Lung (tissue), 12 donors: ENCODE results near the gene SAYSD1. TPM values are rescaled to one million over a fixed set of nuclear protein-coding genes. Genes with fewer than 3 reads are reported as not detected.

Source experiments
- ATAC-seq: fragments of 200-7000 bp; cut with Tn5 transposase; one replicate; pipeline ENCODE4 v1.9.1; 2020; ENCODE audit warnings: moderate number of reproducible peaks; ENCODE audit not compliant: insufficient read depth, low FRiP score
- DNase-seq, 3 donors: peaks; one replicate each; pipeline ENCODE4 v3.0.0-alpha.2; 2013 to 2017
- H3K27ac ChIP-seq, 2 donors: one replicate each; pipeline ENCODE4 v1.5.1; 2013; ENCODE audit warnings: mild to moderate bottlenecking in 2 of 2, moderate library complexity in 2 of 2, control low read depth in 1 of 2, inconsistent platforms in 1 of 2, low read depth in 1 of 2, low read length in 1 of 2
- H3K27me3 ChIP-seq, 3 donors: one replicate each; pipeline ENCODE4 v1.5.1; 2013; ENCODE audit warnings: low read length in 2 of 3; ENCODE audit not compliant: control insufficient read depth in 3 of 3, insufficient read depth in 3 of 3
- H3K36me3 ChIP-seq, 4 donors: one replicate each; pipeline ENCODE4 v1.5.1; 2013; ENCODE audit warnings: low read length in 4 of 4, mild to moderate bottlenecking in 1 of 4, moderate library complexity in 1 of 4; ENCODE audit not compliant: control insufficient read depth in 4 of 4, insufficient read depth in 4 of 4
- H3K4me1 ChIP-seq, 5 donors: one replicate each; pipeline ENCODE4 v1.5.1; 2013; ENCODE audit warnings: low read length in 5 of 5, mild to moderate bottlenecking in 2 of 5, moderate library complexity in 1 of 5; ENCODE audit not compliant: control insufficient read depth in 5 of 5, insufficient read depth in 5 of 5
- H3K4me3 ChIP-seq: one replicate; pipeline ENCODE4 v1.5.1; 2013; ENCODE audit warnings: mild to moderate bottlenecking, control low read depth, moderate library complexity
- H3K9ac ChIP-seq, 2 donors: one replicate each; pipeline ENCODE4 v1.5.1; 2013; ENCODE audit warnings: low read length in 2 of 2, control low read depth in 1 of 2; ENCODE audit not compliant: insufficient read depth in 1 of 2
- H3K9me3 ChIP-seq, 4 donors: one replicate each; pipeline ENCODE4 v1.5.1; 2013; ENCODE audit warnings: low read length in 3 of 4, mild to moderate bottlenecking in 1 of 4, moderate library complexity in 1 of 4; ENCODE audit not compliant: control insufficient read depth in 4 of 4, insufficient read depth in 3 of 4
- WGBS, 2 donors: extraction: QIAGEN DNeasy Blood & Tissue Kit; methylation state at CpG; one replicate each; pipeline ENCODE4 v1.1.7; 2013; 5-methylcytosine and 5-hydroxymethylcytosine counted together
- polyA plus RNA-seq, 2 donors: library from polyadenylated mRNA; stranded (reverse); fragments of 200-250 nt; gene quantifications; one replicate each; pipeline ENCODE4 v1.2.1, GENCODE V29; 2013
- total RNA-seq, 2 donors: library from RNA; depleted of rRNA in 1 of 2; stranded (reverse); fragments of >200 nt in 1 of 2; gene quantifications; one replicate each; pipeline ENCODE4 v1.2.1, GENCODE V29; 2014 to 2021
- TF ChIP-seq, protein P1 (sequence below): IDR thresholded peaks from 2 replicates; pipeline ENCODE4 v1.5.1; 2012; ENCODE audit warnings: mild to moderate bottlenecking; ENCODE audit errors: control extremely low read depth, extremely low read depth
- donor health status: control.
- donor health status: control.
- donor health status: Bipolar disorder and iron deficiency.
- donor health status: healthy.
- donor health status: DM: yes; HTN: yes; CAD: no.

SAYSD1 gene
- total and polyA plus RNA-seq, 4 donors: 9.8 to 17.8 (median 16.5) TPM

DNA sequence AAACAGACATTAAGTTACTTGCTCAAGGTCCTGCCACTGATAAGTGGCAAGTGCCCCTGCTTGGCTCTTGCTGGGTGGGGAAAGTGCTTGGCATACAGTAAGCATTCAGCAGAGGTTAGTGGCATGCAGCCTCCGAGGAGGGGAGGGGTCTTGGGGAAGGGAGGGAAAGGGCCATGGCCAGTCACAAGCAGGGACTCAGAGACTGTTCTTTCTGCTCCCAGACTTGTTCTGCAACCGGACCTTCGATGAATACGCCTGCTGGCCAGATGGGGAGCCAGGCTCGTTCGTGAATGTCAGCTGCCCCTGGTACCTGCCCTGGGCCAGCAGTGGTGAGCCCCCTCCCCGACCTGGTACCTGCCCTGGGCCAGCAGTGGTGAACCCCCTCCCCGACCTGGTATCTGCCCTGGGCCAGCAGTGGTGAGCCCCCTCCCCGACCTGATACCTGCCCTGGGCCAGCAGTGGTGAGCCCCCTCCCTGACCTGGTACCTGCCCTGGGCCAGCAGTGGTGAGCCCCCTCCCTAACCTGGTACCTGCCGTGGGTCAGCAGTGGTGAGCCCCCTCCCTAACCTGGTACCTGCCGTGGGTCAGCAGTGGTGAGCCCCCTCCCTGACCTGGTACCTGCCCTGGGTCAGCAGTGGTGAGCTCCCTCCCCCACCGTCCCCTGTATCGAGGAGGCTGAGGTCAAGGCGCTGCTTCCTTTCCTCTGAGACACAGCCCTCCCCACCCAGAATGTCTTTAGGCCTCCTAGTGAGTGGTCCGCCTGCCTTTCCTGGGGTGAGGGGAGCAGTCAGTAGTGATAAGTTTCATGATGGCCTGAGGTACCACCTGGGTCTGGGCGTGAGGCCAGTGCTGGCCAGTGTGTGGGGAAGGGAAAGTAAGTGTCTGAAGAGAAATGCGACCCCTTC, 57.5 kb downstream of the SAYSD1 start:
- Histone ChIP-seq H3K4me1 (peaks cover 0 to 2% (median 0%) of the 10 kb centered on the region in 5 donors), H3K4me3 (no peak overlapping the region), H3K27me3 (no peaks in the 10 kb centered on the region), H3K9ac (no peak overlapping the region), H3K36me3 (no peaks in the 10 kb centered on the region), H3K9me3 (no peaks in the 10 kb centered on the region), H3K27ac (no peak overlapping the region)
- WGBS, 2 donors: 75 to 81% methylated on average over 16 to 17 of the region's 17 CpGs
- ATAC-seq (no peak), DNase-seq (no peak)
- TF ChIP-seq, protein P1, sequence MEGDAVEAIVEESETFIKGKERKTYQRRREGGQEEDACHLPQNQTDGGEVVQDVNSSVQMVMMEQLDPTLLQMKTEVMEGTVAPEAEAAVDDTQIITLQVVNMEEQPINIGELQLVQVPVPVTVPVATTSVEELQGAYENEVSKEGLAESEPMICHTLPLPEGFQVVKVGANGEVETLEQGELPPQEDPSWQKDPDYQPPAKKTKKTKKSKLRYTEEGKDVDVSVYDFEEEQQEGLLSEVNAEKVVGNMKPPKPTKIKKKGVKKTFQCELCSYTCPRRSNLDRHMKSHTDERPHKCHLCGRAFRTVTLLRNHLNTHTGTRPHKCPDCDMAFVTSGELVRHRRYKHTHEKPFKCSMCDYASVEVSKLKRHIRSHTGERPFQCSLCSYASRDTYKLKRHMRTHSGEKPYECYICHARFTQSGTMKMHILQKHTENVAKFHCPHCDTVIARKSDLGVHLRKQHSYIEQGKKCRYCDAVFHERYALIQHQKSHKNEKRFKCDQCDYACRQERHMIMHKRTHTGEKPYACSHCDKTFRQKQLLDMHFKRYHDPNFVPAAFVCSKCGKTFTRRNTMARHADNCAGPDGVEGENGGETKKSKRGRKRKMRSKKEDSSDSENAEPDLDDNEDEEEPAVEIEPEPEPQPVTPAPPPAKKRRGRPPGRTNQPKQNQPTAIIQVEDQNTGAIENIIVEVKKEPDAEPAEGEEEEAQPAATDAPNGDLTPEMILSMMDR: no peak

DNA sequence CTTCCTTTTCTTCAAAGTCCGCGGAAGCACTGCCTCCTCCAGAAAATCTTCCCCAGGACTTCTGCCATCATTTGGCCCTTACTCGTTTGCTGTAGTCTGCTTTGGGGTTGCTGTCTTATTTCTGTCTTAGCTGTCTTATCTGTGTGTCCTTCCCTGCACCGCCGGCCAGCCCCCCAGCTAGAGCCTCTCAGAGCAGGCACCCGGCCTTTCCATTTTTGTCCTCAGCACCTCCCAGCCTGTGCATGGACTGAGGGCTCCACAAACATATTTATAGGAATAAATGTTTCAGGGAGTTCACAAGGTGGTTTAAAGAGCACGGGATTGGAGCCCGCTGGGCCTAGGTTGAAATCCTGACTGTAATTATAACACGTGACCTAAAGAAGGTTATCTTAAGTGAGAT, 58.3 kb downstream of the SAYSD1 start:
- ATAC-seq: no peak
- no peaks in the 10 kb centered on the region for H3K9me3 ChIP-seq

DNA sequence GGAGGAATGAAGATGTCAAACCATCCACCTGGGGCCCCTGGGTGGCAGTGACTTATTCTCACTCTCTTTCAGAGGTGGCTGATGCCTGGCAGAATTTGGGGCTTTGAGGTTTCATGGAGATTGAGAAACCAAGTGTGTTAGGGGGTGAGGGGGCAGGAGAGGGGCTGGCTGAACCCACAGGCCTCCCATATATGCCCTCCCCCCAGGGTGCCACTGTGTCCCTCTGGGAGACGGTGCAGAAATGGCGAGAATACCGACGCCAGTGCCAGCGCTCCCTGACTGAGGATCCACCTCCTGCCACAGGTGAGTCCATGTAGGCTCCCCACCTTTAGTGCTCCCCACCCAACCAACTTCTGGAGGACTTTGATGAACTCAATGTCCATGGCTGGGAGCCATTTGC, 58.8 kb downstream of the SAYSD1 start:
- Histone ChIP-seq H3K27ac (no peak overlapping the region), H3K4me3 (no peak overlapping the region), H3K36me3 (no peaks in the 10 kb centered on the region), H3K27me3 (peaks cover 0 to 7% (median 0%) of the 10 kb centered on the region in 3 donors), H3K9ac (no peak overlapping the region), H3K9me3 (no peaks in the 10 kb centered on the region), H3K4me1 (peaks cover 0 to 6% (median 0%) of the 10 kb centered on the region in 5 donors)
- TF ChIP-seq, protein P1: no peak
- ATAC-seq: no peak
- no peak for DNase-seq
- 94 to 100% methylated on average over 4 to 5 of the region's 5 CpGs for WGBS, 2 donors

More for the DNA sequence above, 58.3 kb downstream of the SAYSD1 start:
- Histone ChIP-seq H3K4me1 (peaks cover 0 to 2% (median 0%) of the 10 kb centered on the region in 5 donors), H3K36me3 (no peaks in the 10 kb centered on the region), H3K27me3 (peaks cover 0 to 4% (median 0%) of the 10 kb centered on the region in 3 donors), H3K4me3 (no peak overlapping the region), H3K27ac (no peak overlapping the region), H3K9ac (no peak overlapping the region)
- TF ChIP-seq, protein P1: no peak
- DNase-seq: no peak
- WGBS, 2 donors: 93% methylated on average over 9 of the region's 9 CpGs
